ENCODE results near the gene ACBD6.

- no peak for TF ChIP-seq POLR2A (IDR thresholded peaks at IDR 0.05; ENCODE audit: low read depth, low read length)
- no peak for TF ChIP-seq POLR2AphosphoS5 (IDR thresholded peaks at IDR 0.05; ENCODE audit: low read depth, low read length)
These were observed 248.5 kb downstream of the ACBD6 start for GRCh38 chr1:180253585-180254495.

All from GM12892 (cell line).